Liver (tissue), 9 donors: ENCODE results near the gene ZNF740. TPM values are rescaled to one million over a fixed set of nuclear protein-coding genes. Genes with fewer than 3 reads are reported as not detected.

ENCODE experiments used
- DNase-seq: peaks from one replicate; pipeline ENCODE4 v3.0.0-alpha.2; 2017; ENCODE audit warnings: low spot score
- H3K27ac ChIP-seq, 2 donors: one replicate each; pipeline ENCODE4 v1.7.0; 2013; ENCODE audit warnings: inconsistent platforms in 2 of 2, low read length in 2 of 2, control low read depth in 1 of 2, low read depth in 1 of 2, mild to moderate bottlenecking in 1 of 2
- H3K27me3 ChIP-seq, 4 donors: one replicate each; pipeline versions ENCODE4 v1.6.1 to v1.7.0; 2013; ENCODE audit warnings: low read length in 3 of 4, inconsistent platforms in 1 of 4, mild to moderate bottlenecking in 1 of 4, moderate library complexity in 1 of 4; ENCODE audit not compliant: control insufficient read depth in 4 of 4, insufficient read depth in 4 of 4
- H3K36me3 ChIP-seq, 4 donors: one replicate each; pipeline versions ENCODE4 v1.6.1 to v1.7.0; 2013; ENCODE audit warnings: low read length in 3 of 4, mild to moderate bottlenecking in 3 of 4, low read depth in 1 of 4, moderate library complexity in 1 of 4; ENCODE audit not compliant: control insufficient read depth in 4 of 4, insufficient read depth in 3 of 4
- H3K4me1 ChIP-seq, 4 donors: one replicate each; pipeline versions ENCODE4 v1.6.1 to v1.7.0; 2013; ENCODE audit warnings: low read length in 3 of 4, mild to moderate bottlenecking in 3 of 4, moderate library complexity in 1 of 4; ENCODE audit not compliant: control insufficient read depth in 4 of 4, insufficient read depth in 4 of 4
- H3K4me3 ChIP-seq, 3 donors: one replicate each; pipeline versions ENCODE4 v1.6.1 to v1.7.0; 2013; ENCODE audit warnings: low read length in 3 of 3, control low read depth in 1 of 3, low read depth in 1 of 3, mild to moderate bottlenecking in 1 of 3
- H3K9ac ChIP-seq, 2 donors: one replicate each; pipeline ENCODE4 v1.7.0; 2013; ENCODE audit warnings: low read length in 2 of 2, mild to moderate bottlenecking in 2 of 2, moderate library complexity in 2 of 2, control low read depth in 1 of 2, low read depth in 1 of 2
- H3K9me3 ChIP-seq, 4 donors: one replicate each; pipeline versions ENCODE4 v1.6.1 to v1.7.0; 2013; ENCODE audit warnings: low read length in 3 of 4; ENCODE audit not compliant: control insufficient read depth in 4 of 4
- ATF3 ChIP-seq: IDR thresholded peaks from 2 replicates; pipeline ENCODE4 v1.6.1; 2016; ENCODE audit warnings: antibody characterized with exemption
- CTCF ChIP-seq: fragments of 150-350 bp; IDR thresholded peaks from 2 replicates; pipeline ENCODE4 v1.5.1; 2017; ENCODE audit warnings: improper control_type of control experiment, low read depth, low read length; ENCODE audit not compliant: missing input control
- EGR1 ChIP-seq, 2 donors: IDR thresholded peaks; 2 replicates each; pipeline ENCODE4 v1.6.1; 2016 to 2018; ENCODE audit warnings: antibody characterized with exemption in 2 of 2, low read depth in 2 of 2
- FOXA1 ChIP-seq: IDR thresholded peaks from 2 replicates; pipeline ENCODE4 v1.6.1; 2016; ENCODE audit warnings: antibody characterized with exemption
- FOXA2 ChIP-seq: IDR thresholded peaks from 2 replicates; pipeline ENCODE4 v1.6.1; 2016; ENCODE audit warnings: antibody characterized with exemption
- GABPA ChIP-seq, 2 donors: IDR thresholded peaks in 1 of 2; conservative IDR thresholded peaks in 1 of 2; 2 replicates each; pipeline ENCODE4 v1.6.1; 2016; ENCODE audit warnings: antibody characterized with exemption in 2 of 2, mild to moderate bottlenecking in 1 of 2, moderate library complexity in 1 of 2
- HNF4A ChIP-seq, 2 donors: conservative IDR thresholded peaks; 2 replicates each; pipeline ENCODE4 v1.6.1; 2016; ENCODE audit warnings: antibody characterized with exemption in 2 of 2, mild to moderate bottlenecking in 2 of 2
- HNF4G ChIP-seq: IDR thresholded peaks from 2 replicates; pipeline ENCODE4 v1.6.1; 2016; ENCODE audit warnings: antibody characterized with exemption
- JUND ChIP-seq, 2 donors: IDR thresholded peaks; 2 replicates each; pipeline ENCODE4 v1.6.1; 2016; ENCODE audit warnings: antibody characterized with exemption in 2 of 2
- MAX ChIP-seq: IDR thresholded peaks from 2 replicates; pipeline ENCODE4 v1.6.1; 2016; ENCODE audit warnings: antibody characterized with exemption
- NR2F2 ChIP-seq: IDR thresholded peaks from 2 replicates; pipeline ENCODE4 v1.6.1; 2016; ENCODE audit warnings: antibody characterized with exemption
- RAD21 ChIP-seq, 2 donors: IDR thresholded peaks; 2 replicates each; pipeline ENCODE4 v1.6.1; 2016; ENCODE audit warnings: antibody characterized with exemption in 2 of 2, mild to moderate bottlenecking in 2 of 2
- REST ChIP-seq: IDR thresholded peaks from 2 replicates; pipeline ENCODE4 v1.6.1; 2016; ENCODE audit warnings: antibody characterized with exemption, mild to moderate bottlenecking
- RXRA ChIP-seq, 2 donors: IDR thresholded peaks; 2 replicates each; pipeline ENCODE4 v1.6.1; 2017 to 2018; ENCODE audit warnings: antibody characterized with exemption in 2 of 2, mild to moderate bottlenecking in 1 of 2
- SP1 ChIP-seq: IDR thresholded peaks from 2 replicates; pipeline ENCODE4 v1.6.1; 2018; ENCODE audit warnings: antibody characterized with exemption, mild to moderate bottlenecking
- TAF1 ChIP-seq: conservative IDR thresholded peaks from 2 replicates; pipeline ENCODE4 v1.6.1; 2016; ENCODE audit warnings: antibody characterized with exemption, mild to moderate bottlenecking
- YY1 ChIP-seq: IDR thresholded peaks from 2 replicates; pipeline ENCODE4 v1.6.1; 2016; ENCODE audit warnings: antibody characterized with exemption, mild to moderate bottlenecking
- ZBTB33 ChIP-seq: IDR thresholded peaks from 2 replicates; pipeline ENCODE4 v1.6.1; 2016; ENCODE audit warnings: antibody characterized with exemption
- WGBS: extraction: QIAGEN DNeasy Blood & Tissue Kit; methylation state at CpG from one replicate; pipeline ENCODE4 v1.1.7; 2013; 5-methylcytosine and 5-hydroxymethylcytosine counted together
- polyA plus RNA-seq, 2 donors: library from polyadenylated mRNA; stranded (reverse) in 1 of 2; unstranded in 1 of 2; fragments of 200-250 nt in 1 of 2; fragments of >200 nt in 1 of 2; fragmentation: Nextera tagmentation in 1 of 2; extraction: Ambion mirVana in 1 of 2; gene quantifications; one replicate each; pipeline versions ENCODE4 v1.2.1 to v1.2.3, GENCODE V29; 2013 to 2015
- total RNA-seq, 2 donors: library from RNA; depleted of rRNA; stranded (reverse); fragments of >200 nt; gene quantifications; one replicate each; pipeline ENCODE4 v1.2.3, GENCODE V29; 2014
- donor health status: healthy.
- donor health status: healthy.
- donor health status: healthy.
- donor health status: healthy.
- donor health status: healthy.

ZNF740 gene
- total and polyA plus RNA-seq, 4 donors: 1.4 to 14.4 (median 6.3) TPM

- TF ChIP-seq MAX: no peak
- TF ChIP-seq FOXA2: no peak
- TF ChIP-seq TAF1: no peak
- TF ChIP-seq FOXA1: no peak
- TF ChIP-seq SP1: no peak
- TF ChIP-seq REST: no peak
- Histone ChIP-seq H3K27me3 (peaks cover 0 to 13% (median 0%) of the 10 kb centered on the region in 4 donors), H3K4me1 (peaks cover 0 to 4% (median 2%) of the 10 kb centered on the region in 4 donors), H3K9ac (no peak overlapping the region), H3K36me3 (no peaks in the 10 kb centered on the region), H3K27ac (no peak overlapping the region), H3K9me3 (no peaks in the 10 kb centered on the region), H3K4me3 (no peak overlapping the region)
- WGBS: 68% methylated on average over 10 of the region's 10 CpGs
- no peak for DNase-seq
Measured at GRCh38 chr12:53230108-53230845, 49.8 kb downstream of the ZNF740 start.

- Histone ChIP-seq H3K9me3 (no peaks in the 10 kb centered on the region), H3K9ac (no peak overlapping the region), H3K4me1 (peaks cover 0 to 4% (median 2%) of the 10 kb centered on the region in 4 donors), H3K27me3 (peaks cover 0 to 15% (median 0%) of the 10 kb centered on the region in 4 donors), H3K27ac (peak overlapping the region; percentile 47 to 59), H3K36me3 (no peaks in the 10 kb centered on the region), H3K4me3 (peak overlapping the region in 2 of 3 donors; percentile 9 to 49)
- WGBS: 3% methylated on average over 9 of the region's 9 CpGs
- no peak for DNase-seq
- no peak for TF ChIP-seq EGR1 (IDR thresholded peaks at IDR 0.05; ENCODE audit: low read depth in 2 of 2)
- TF ChIP-seq RAD21 (IDR thresholded peaks at IDR 0.05): no peak
- TF ChIP-seq HNF4A (conservative IDR thresholded peaks at IDR 0.05): no peak
- no peak for TF ChIP-seq GABPA (IDR thresholded peaks at IDR 0.05 in 1 of 2, conservative IDR thresholded peaks at IDR 0.05 in 1 of 2)
- TF ChIP-seq HNF4G: no peak
- TF ChIP-seq SP1: no peak
- no peak for TF ChIP-seq ZBTB33
- no peak for TF ChIP-seq CTCF
- no peak for TF ChIP-seq FOXA1
- no peak for TF ChIP-seq JUND (IDR thresholded peaks at IDR 0.05)
- no peak for TF ChIP-seq FOXA2
- no peak for TF ChIP-seq ATF3
- TF ChIP-seq REST: no peak
- no peak for TF ChIP-seq YY1
- TF ChIP-seq RXRA (IDR thresholded peaks at IDR 0.05): no peak
- no peak for TF ChIP-seq MAX
- no peak for TF ChIP-seq NR2F2
Measured at GRCh38 chr12:53231671-53231920, 51.1 kb downstream of the ZNF740 start.
